Stimulated activated CD4-positive, alpha-beta T cell treated with anti-CD3 and anti-CD28 coated beads, Interleukin-1b, Interleukin-23, amount 100 ng/mL, for 1 hour (primary cell): ENCODE measurements around the gene NECTIN1.

Source experiments
- DNase-seq, 2 donors: peaks; one replicate each; pipeline ENCODE4 v3.0.0-alpha.2; 2020; ENCODE audit warnings: low read depth in 2 of 2

The NECTIN1 gene

DNA sequence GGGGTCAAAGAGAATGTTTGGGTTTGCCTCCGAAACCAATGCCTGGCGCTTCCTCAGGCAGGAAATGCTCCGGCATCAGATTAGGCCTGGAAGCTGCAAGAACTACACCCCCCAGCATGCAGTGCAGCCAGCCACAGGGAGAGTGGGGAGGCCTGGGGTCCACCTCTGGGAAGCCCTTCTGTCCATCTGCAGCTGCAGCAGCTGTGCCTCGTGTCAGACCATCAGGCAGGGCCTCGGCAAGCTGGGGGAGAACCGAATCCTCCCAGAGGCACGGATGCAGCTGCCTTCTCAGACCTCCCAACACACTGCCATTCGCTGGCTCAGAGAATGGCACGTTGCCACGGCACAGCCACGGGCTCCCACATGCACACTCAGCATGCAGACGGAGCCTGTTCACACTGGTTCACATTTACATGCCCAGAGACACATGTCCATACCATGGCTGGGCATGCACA lies 57.4 kb downstream of the NECTIN1 start:
- DNase-seq: no peak

DNA sequence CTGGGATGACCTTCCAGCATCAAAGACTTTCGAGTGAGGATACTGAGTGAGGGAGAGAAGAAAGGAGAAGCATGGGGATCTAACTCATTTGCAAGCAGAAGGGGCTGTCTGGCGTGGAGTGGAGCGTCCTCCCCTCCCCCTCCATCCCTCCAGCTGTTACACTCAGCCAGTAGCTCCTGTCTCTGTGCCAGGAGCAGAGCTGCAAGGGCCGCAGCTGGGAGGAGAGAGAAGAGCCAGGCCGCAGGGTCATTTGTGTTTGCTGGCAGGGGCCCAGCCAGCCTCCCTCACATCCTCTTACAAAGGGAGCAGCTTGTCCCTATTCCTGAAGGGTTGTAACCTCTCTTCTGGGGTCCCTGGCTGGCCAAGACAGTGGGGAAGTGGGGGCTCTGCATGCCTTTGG lies 57.9 kb downstream of the NECTIN1 start:
- DNase-seq: no peak

DNA sequence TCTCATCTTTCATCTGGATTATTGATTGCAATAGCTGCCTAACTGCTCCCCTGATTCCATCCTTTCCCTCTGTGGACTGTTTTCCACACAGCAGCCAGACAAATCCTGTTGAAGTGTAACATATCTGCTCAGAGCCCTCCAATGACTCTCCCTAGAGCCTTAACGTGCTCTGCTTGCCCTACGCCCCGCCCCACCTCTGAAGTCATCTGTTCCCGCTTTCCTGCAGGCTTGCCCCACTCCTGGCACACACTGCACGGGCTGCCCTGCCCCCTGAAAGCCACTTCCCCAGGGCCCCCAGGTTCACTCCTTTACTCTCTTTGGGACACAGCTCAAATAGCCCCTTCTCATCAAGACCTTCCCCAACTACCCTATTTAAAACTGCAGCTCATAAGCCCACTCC lies 59.5 kb downstream of the NECTIN1 start:
- DNase-seq: no peak

DNA sequence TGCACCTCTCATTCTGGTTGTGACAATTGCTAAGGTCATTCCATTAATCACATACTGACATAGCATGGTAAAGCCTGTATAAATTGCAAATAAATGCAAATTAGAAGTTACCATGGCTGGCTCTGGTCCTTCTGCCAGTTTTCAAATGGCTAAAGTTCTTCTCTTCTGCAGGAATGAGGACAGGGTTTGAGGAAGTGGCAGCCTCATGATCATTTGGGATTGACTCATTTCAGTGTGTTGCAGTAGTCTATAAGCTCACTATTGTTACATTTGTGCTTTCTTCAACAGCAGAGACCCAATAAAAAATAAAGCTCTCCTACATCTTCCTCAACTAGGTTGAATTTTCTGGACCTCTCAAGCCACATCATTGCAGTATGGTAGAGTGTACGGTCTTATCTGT lies 60.3 kb downstream of the NECTIN1 start:
- no peak for DNase-seq

DNA sequence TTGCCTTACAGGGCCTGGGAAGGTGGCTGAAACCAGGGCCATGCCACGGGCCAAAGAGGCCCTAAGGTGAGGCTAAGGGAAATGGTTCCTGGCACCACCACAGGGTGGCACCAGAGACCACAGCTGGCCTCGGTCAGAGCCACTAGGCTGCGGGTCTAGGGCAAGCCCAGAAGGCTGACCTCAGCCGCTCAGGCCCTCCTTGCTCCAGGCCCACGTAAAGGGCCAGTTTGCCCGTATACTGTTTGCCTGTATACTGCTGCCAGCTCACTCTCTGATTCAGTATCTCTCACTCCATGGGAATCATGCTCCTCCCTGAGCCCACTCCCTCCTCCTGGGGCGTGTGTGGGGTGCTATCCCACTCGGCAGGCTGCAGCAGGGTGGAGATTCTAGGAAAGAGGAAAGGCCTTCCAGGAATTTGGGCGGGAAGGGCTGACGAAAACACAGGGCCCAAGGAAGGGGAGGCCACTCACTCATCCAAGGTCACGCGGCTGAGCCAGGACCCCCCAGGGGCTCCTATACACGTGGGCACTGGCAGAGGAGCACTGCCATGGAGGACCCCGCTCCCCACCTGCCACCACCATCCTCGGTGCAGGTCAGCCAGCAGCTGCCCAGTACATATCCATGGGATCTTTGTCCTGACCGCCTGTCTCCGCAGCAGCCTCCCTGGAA lies 62.4 kb downstream of the NECTIN1 start:
- peak; percentile 11 to 28 for DNase-seq

DNA sequence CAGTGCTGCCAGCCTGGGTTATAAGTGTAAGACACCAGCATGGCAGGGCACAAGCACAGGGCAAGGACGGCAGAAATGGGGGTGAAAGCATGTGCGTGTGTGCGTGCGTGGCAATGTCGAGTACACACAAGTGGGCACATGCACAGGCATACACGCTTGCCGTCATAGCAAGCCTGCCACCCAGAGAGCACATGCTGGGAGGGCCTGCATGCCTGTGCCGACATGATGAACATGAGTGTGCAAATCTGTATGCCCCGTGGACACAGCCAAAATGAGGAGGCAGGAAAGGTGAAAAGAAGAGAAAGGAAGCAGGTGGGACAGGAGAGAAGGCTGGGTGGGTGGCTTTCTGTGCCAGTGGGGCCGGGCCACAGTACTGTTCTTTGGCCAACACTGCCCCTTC lies 62.9 kb downstream of the NECTIN1 start:
- DNase-seq: no peak

DNA sequence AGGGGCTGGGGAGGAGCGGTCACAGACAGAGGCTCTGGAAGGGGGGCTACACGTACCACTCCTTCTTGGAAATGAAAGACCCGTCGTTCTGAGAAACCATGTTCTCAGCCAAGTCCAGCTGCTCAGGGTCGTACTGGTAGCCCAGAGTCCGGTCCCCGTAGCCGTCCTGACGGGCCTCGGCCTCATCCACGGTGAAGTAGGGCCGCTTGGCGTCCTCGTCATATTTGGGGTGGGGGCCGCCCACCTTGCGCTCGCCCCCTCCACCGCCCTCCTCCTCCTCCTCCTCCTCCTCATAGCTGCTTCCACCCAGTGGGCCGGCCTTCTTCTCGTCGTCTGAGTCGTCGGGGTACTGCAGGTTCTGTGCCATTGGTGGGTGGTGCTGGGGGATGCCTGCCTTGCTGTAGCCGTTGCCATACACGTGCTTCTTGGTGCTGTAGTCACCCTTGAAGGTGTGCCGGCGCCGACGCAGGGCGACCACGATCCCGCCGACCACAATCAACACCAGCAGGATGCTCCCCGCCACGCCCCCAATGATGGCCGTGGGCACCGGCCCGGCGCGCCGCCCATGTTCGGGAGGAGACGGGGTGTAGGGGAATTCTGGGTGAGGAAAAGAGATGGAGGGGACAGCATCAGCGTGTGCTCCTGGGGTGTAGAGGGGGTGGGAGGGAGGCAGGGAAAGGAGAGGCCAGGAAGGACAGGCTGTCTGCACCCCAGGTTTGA lies 64.1 kb downstream of the NECTIN1 start:
- no peak for DNase-seq

DNA sequence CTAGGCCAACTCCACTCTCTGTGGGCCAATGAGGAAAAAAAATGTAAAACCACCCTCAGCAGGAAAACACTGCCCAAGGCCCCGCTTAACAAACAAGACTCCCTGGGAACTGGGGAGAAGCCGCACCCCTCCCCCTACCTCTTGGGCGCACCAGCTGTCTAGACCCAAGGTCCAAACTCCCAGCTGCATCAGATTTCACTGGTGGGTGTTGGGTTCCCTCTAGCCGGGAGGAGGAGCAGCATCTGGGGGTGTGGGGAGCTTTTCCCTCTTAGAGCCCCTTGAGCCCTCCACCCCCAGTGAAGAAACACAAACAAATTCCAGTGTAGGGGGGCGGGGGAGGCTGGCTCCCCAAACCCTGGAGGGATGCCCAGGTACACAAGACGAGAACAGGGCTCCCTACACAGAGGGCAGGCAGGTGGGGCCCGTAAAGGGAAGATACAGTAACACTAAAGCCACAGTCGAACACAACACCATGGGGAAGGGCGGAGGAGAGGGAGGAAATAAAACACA lies 64.9 kb downstream of the NECTIN1 start:
- no peak for DNase-seq

DNA sequence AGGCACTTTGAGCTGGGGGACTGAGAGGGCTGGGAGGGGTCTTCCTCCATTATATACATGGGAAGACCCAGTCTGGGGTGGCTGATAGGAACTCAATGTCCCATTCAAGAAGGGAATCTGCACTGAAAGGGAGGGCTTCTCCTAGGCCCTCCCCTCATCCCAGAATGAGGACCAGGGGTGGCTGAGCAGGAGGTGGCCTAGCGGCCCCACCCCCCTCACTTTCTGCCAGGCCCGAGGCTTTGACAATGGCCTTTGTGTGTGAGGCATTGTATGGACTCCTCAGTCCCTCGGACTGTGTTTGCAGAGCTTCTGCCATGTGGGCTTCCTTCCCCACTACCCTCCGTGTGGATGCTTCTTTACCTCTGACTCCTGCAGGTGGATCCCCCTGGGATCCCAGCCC lies 65.7 kb downstream of the NECTIN1 start:
- DNase-seq: no peak

DNA sequence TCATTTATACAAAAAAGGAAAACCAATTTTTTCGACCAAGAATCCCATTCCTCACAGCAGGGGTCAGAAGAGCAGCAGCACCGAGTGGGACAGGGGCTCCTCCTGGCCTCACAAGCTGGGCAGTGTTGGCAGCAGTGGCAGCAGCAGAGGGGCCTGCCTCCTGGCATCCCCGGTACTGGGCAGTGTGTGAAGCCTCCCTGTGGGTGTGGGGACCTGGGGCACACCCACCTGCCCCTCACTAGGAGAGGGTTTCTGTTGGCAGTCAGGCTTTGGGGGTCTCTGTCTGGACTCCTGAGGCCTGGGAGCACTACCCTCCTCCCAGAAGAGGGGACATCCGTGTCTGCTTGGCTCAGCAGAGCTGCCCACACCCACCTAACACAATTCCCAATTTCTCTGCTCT lies 67.8 kb downstream of the NECTIN1 start:
- DNase-seq: no peak

DNA sequence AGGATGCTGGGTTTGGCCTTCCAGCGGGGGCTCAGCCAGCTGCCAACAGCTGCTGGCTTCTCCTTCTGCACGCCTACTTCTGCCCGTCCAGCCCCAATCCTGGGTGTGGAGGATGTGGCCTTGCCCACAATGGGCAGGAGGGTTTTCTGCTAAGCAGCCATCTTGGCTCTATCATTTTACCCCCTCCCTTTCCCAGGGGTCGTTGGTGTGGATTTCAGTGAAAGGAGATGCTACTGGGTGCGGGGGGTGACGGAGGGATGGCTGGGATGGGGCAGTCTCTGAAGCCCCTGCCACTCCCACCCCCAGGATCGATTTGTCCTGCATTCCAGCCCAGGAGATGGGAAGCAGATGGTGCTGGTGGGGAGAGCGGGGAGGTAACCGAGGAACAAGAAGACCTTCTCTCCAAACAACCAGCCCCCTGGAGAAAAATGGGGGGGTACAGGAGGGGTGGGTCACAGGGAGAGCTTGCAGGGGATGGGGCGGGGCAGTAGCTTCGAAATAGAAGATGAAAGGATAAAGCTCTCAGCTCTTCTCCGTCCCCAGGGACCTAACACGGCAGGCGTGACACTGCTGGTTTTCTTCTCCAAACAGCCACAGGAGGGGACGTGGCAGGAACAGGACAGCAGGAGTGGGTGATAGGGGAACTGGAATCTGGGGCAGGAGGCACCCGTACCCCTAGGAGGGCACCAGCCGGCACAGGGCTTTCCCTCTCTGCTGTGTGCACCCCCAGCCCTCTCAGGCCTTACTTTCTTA lies 68.9 kb downstream of the NECTIN1 start:
- no peak for DNase-seq

DNA sequence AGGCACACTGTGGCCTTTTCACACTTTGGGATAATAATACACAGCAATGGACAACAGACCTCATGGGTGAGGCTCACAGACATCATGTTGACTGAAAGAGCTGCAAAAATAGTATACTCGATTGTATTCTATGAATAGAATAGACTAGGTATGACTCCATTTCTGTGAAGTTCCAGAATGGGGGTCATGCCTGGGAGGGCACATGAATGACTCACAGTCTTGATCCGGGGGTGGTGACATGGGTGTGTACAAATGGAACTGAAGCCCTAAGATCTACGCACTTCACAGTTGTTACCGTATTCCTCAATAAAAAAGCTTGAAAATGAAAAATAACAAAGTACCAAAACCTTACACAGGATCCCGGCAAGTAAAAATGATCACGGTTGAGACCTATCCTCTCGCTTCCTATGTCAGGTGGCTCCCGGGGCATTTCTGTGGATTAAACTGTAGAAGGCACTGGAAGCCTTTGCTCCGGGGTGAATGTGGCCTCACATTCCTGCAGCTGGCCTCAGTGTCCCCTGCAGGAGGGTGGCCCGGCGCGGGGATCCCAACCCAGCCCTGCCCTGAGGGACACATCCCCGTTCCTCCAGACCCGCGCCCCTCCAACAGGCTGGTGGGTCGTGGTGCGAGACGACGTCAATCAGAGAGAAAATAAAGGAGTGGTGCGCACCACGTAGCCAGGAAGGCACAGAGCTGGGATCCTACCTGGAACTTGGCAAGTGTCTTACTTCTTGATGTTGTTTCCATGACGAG lies 75.9 kb downstream of the NECTIN1 start:
- DNase-seq: no peak

DNA sequence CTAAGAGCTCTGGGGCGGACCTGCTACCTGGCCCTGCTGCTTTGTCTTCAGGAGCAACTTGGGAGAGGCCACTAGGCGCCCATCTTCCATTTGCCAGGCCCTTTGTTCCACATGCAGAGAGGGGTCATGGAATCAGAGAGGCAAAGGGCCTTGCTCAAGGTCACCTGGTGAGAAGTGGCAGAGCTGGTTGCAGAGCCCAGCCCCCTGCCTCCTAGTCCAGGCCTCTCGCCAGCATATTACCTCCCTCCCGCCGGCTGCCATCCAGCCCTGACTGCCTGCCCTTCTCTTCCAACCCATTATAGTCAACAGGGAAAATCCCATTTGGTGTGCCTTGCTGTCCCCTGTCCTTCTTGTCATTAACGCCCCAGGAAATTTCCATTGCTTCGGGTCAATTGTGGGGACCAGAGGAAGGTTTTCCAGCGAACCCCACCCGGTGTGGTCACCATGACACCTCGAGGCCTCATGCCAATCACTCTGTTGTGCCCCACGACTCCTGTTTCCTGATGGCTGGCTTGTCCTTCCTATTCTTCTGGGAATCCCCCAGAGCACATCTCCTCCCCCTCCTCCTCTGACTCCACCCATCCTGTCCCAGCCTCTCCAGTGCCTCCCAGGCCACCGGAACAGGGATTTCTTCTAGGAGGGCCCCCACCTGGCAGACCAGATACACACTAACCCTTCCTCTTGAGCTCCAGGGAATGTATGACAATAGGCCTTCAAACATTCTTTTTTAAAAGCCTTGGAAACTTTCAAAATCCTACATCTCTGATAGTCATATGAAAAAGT lies 77.0 kb downstream of the NECTIN1 start:
- no peak for DNase-seq

DNA sequence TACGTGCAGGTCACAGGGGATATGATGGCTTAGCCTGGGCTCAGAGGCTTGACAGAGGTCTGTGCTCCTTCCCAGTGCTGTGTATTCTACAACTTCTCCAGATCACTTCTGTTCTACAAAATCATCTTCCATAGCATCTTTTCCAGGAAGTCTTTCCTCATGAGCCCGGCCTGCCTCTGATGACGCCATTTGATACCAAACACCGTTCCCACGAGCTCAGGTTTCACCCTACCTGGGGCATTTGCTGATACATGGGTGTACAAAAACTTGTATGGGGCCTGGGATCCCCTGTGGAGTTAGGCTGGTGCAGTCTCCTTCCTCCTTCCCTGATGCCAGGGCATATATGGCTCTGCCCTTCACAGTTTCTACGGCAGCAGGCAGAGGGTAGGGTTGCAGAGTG lies 78.7 kb downstream of the NECTIN1 start:
- no peak for DNase-seq

DNA sequence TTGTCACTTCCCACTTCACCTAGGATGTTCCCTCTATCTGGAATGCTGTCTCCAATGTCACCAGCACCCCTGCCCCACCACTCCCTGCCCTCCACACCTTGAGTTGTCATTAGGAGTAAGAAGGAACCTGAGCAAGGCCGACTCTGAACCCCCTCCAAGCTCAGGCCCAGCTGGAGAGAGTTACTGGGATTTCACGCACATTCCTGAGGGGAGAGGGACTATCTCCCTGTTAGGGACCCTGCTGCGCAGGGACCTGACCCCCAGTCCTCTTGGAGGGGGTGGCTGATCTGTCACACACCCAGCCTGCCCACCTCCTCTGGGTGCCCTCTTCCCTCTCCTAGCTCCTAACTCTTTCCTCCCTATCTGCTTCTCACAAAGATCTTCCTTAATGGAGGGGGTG lies 81.7 kb downstream of the NECTIN1 start:
- DNase-seq: no peak

DNA sequence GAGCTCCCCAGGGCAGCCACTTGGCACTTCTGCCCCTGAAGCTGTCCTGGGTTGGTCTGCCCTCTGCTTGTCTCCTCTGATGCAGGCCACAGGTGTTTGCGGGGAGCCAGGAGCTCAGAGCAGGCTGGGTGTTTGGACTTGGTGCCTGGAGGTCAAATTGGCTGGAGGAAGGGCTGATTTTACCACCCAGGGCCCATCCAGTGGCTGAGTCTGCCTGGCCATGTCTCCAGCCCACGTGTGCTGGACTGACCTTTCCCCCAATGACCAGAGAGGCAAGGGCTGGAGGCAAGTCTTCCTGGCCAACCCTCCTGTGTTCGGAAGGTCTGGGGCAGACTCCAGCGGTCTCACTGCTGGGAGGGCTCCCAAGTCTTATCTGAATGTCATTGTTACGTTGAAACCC lies 84.0 kb downstream of the NECTIN1 start:
- no peak for DNase-seq

DNA sequence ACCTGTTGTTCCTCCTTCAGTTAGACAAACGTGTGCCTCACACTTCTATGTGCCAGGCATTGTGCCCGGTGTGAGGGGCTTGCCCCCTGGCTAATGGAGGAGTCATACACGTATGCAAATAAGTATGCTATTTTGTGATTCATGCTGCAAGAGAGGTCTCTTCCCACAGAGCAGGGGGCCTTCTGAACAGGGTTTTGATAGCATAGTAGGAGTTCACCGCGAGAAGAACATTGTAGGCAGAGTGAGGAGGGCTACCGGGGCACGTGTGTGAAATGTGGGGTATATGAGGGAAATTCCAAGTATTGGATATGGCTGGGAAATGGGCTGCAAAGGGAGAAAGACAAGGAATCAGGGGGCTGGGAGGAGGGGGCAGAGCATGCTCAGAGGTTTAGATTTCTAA lies 84.5 kb downstream of the NECTIN1 start:
- DNase-seq: no peak

DNA sequence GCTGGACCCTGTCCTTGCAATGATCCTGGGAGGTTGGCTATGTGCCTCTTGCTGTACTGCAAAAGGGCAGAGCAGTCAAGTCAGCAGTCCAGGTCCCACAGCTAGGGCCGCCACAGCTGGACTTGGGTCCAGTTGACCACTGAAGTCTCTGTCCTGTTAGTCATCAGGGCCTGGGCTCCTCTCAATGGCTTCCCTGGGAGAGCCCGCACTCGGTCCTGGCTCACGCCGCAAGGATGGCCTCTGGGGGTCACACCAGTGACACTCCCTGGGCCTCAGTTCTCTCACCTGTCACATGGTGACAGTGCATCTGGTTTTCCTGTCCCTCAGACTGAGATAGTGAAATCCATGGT lies 85.1 kb downstream of the NECTIN1 start:
- no peak for DNase-seq

DNA sequence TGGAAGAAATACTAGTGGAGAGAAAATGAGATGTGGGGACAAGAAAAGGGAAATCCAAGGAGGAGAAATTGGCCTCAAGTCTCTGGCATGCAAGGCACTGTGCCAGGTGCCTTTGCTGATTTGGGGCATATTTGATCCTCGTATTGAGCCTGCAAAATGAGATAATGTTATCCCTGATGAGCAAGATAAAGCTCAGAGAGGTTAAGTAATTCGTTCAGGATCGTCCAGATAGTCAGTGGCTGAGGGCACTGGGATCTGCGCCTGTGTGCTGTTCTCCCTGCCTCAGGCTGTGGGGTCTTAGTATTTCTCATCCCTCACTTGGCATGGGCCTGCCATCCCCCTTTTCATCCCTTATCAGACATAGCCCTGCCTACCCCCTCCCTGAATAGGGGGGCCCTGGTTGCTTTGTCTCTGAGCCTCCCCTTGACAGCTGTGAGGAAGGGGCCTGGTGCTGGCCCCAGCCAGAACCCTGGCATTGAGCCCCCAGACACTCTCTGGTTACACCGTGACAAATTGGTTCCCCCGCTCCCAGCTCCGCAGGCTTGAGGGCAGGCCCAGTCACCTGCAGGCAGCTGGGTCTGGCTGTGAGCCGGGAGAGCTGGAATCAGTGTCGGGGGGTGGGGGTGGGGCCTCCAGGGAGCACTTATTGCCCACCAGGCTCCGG lies 85.7 kb downstream of the NECTIN1 start:
- no peak for DNase-seq

DNA sequence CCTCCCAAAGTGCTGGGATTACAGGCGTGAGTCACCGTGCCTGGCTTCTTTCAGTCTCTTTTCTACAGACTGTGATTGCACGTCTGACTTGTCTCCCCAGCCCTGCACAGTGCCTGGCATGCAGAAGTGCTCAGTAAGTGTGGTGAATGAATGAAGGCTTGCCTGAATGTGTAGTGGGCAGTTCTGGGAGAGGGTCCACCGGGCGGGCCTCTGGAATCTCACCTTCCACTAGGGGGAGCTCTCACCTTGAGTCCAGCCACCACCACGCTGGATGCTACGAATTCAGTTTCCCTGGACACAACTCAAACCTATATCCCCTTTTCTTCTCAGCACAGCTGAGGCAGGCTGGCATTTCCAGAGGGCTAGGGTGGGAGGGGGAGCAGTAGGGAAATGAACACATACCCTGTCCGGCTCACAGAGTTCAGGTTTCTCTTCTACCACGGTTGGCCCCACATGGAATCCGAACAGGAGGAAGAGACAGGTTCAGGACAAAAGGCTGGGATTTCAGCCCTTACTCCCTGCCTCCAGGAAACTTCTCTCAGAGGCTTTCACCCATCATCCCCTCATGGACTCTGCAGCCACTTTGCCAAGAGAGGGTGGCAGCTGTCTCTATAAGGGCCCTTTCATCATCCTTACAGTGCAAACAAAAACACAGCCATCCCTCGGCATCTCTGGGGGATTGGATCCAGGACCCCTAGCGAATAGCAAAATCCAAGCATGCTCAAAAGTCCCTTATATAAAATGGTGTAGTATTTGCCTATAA lies 86.8 kb downstream of the NECTIN1 start:
- DNase-seq: no peak
